Right ventricle myocardium superior (tissue), 1 donor: ENCODE data around the gene LRCH3. TPM values are rescaled to one million over a fixed set of nuclear protein-coding genes. Genes with fewer than 3 reads are reported as not detected.

Experiments
- ATAC-seq: fragments of 200-7000 bp; cut with Tn5 transposase; one replicate; pipeline ENCODE4 v1.9.1; 2020; ENCODE audit warnings: mild to moderate bottlenecking; ENCODE audit not compliant: poor library complexity
- DNase-seq: peaks from one replicate; pipeline ENCODE4 v3.0.0-alpha.2; 2020
- intact Hi-C: fragments of 100-400 bp; cut with DNase I; formaldehyde crosslinking; loops from one replicate; pipeline ENCODE4 v1.11.2; 2022
- long read RNA-seq: library from polyadenylated mRNA; unstranded; transcript quantifications from one replicate; pipeline ENCODE4 v2.0.0, GENCODE V29; 2021
- total RNA-seq: library from RNA; stranded (reverse); fragmentation: NEBNext Ultra II Directional; extraction: Animal tissue kit (Norgen Biotek cat#: 25700); gene quantifications from one replicate; pipeline ENCODE4 v1.2.1, GENCODE V29; 2021
- donor health status: DM: no; HTN: yes; CAD: no; lungs with severe emphysema.

The LRCH3 gene
- 18.0 TPM for total RNA-seq
- long read RNA-seq, full-length matches to known transcripts: 8 of 13 reads
- long read RNA-seq, partial matches to known transcripts: 0 of 13 reads
- long read RNA-seq, other reads (novel, unspliced or antisense): 5 of 13 reads

- intact Hi-C loops: no loop called here
- ATAC-seq (peak; percentile 94), DNase-seq (peak; percentile 89)
Measured at GRCh38 chr3:197791113-197791891, at the start of gene LRCH3. Gene LRCH3, plus strand, starts transcription at chr3:197791254. Its CDS starts 25 bp downstream, at chr3:197791279.

GRCh38 chr3:197742787-197743186, 48.3 kb upstream of the LRCH3 start:
- no peak for ATAC-seq
- no peak for DNase-seq
- intact Hi-C loops: no loop called here

DNA sequence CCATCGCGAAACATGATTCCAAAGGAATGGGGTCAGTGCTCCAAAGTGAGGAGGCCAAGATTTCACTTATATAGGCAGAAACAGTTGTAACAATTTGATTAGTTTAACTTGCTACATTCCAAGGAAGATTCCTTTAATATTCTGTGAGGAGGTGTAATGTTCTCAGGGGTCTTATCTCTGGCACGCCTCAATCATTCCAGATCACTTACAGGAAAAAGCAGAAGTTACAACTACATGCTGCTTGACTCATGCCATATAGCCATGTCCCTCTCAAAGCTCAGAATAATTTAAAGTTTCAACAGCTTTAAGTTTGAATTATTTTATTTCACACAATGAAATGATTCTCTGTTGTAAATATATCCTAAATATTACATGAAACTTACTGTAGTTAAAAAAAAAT, 44.8 kb upstream of the LRCH3 start:
- intact Hi-C loops: no loop called here
- DNase-seq: no peak
- ATAC-seq: no peak

GRCh38 chr3:197746801-197747237, 44.2 kb upstream of the LRCH3 start:
- DNase-seq: no peak
- no peak for ATAC-seq
- intact Hi-C loops: no loop called here

DNA sequence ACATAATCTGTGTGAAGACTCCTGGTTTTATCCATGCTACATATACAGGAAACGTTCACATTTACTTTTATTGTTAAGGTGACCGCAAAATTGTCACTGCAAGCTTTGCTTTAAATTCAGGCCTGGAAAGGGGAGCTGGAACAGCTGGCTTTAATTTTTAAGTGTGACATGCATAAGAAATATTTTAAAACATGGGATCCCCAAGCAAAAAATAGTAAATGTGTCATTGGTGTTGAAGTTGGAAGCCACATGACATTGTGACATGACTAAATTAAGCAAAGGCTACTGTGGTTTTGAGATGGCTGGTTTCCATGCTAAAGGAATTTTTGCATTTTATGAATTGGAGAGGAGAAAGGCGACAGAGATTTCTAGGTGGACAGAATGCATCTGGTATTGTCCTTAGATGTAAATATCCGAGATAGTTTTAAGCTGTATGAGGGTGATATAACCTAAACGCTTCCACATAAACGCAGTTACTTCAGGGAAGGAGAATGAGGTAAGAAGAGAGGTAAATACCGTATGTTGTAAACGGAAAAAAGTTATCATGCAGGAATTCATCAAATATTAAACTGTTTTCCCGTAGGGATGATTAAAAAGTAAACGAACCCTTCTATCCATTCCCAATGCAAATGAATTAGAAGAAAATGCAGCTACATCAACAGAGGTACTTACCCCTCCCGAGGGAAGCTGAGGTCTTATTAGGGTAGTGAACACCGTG, 42.3 kb upstream of the LRCH3 start:
- intact Hi-C loops: no loop called here
- DNase-seq (no peak), ATAC-seq (no peak)

- ATAC-seq: peak; percentile 23
- intact Hi-C loops: no loop called here
- DNase-seq: no peak
Measured at GRCh38 chr3:197749315-197749600, 41.8 kb upstream of the LRCH3 start.

- peak; percentile 96 for DNase-seq
- peak; percentile 96 for ATAC-seq
- intact Hi-C loops: no loop called here
Measured at GRCh38 chr3:197749601-197750395, 41.3 kb upstream of the LRCH3 start, which contains the start of gene FYTTD1. Gene FYTTD1, plus strand, starts transcription at chr3:197749883. Its CDS starts 89 bp downstream, at chr3:197749972.

DNA sequence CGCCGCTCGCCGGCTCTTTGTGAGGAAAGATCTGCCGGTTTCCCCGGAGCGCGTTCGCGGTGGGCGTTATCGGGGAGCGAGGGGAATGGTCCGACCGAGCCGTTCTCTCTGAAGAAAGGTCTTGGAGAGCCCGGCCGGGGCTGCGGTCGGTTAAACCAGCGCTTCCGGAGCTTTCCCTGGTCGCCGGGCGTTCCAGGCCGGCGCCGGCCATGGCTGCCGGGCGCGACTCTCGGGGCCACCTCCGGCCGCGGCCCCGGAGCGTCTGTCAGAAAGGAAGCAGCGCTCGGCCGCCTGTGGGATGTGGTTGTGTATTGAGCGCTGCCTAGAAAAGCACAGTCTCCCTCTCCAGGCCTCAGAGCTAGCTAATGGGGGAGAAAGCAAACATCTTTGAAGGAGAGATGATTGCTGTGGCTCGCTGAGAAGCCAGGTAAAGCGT, 40.6 kb upstream of the LRCH3 start:
- intact Hi-C loops: no loop called here
- ATAC-seq: peak; percentile 76
- peak; percentile 86 for DNase-seq

- intact Hi-C loops: no loop called here
- DNase-seq: peak; percentile 79
- peak; percentile 5 for ATAC-seq
Measured at GRCh38 chr3:197750858-197751737, 40.0 kb upstream of the LRCH3 start.

GRCh38 chr3:197752107-197752506, 38.9 kb upstream of the LRCH3 start:
- intact Hi-C loops: no loop called here
- DNase-seq: no peak
- ATAC-seq: no peak

- no peak for ATAC-seq
- intact Hi-C loops: no loop called here
- no peak for DNase-seq
Measured at GRCh38 chr3:197753263-197753662, 37.8 kb upstream of the LRCH3 start.

GRCh38 chr3:197756704-197757103, 34.4 kb upstream of the LRCH3 start:
- ATAC-seq: no peak
- intact Hi-C loops: no loop called here
- no peak for DNase-seq

- DNase-seq (no peak), ATAC-seq (peak; percentile 74)
- intact Hi-C loops: no loop called here
Measured at GRCh38 chr3:197758512-197758911, 32.5 kb upstream of the LRCH3 start.

GRCh38 chr3:197761784-197762183, 29.3 kb upstream of the LRCH3 start:
- ATAC-seq (no peak), DNase-seq (no peak)
- intact Hi-C loops: no loop called here

- ATAC-seq (peak; percentile 15), DNase-seq (no peak)
- intact Hi-C loops: no loop called here
Measured at GRCh38 chr3:197775317-197775716, 15.7 kb upstream of the LRCH3 start.

GRCh38 chr3:197782230-197782629, 8.8 kb upstream of the LRCH3 start:
- intact Hi-C loops: no loop called here
- ATAC-seq (no peak), DNase-seq (no peak)

DNA sequence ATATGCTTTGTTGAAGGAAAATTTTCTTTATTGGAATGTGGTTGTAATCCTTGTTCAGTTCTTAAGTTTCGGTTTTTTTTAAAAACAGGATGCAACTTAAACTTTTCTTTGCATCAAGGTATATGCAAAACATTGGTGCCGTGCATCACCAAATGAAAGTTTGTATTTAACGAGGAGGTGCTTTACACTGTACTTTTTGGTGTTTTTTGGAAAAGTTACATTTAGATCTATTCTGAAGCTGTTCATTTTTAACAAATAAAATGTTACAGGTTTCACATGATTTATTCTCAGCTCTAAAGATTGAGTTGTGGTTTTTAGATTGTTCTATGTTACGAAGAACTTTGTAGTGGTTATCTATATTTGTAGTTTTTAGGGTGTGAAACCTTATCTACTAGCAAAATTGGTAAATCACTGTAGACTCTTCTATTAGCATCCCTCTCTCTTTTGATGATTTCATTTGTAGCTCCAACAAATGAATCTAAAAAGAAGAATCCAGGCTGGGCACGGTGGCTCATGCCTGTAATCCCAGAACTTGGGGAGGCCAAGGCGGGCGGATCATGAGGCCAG, 7.0 kb upstream of the LRCH3 start:
- intact Hi-C loops: no loop called here
- ATAC-seq: no peak
- no peak for DNase-seq

DNA sequence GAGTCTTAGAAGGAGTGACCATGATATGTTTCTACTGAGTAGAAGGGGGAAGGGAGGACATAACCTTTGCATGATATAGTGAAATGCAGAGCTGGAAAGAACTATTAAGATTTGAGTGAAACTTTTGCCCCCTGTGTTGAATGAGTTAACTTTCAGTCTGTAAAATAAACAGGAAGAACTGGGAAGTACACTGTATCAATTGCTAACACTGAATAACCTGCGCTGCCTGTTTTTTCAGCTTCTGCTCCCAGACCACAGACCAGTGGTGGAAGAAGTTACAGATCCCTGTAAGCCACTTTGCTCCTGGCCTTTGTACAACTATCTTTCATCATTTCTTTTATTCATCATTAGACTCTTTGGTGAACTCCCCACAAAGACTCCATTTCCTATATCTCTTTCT, 3.6 kb upstream of the LRCH3 start:
- intact Hi-C loops: no loop called here
- ATAC-seq (no peak), DNase-seq (no peak)
